GM11168 (cell line): ENCODE results near the gene MBLAC1.

Experiments used
- in situ Hi-C: fragments of 300-500 bp; cut with MboI; formaldehyde crosslinking; loops from one replicate; pipeline ENCODE4 v1.12.0; 2022; ENCODE audit warnings: low sequenced_read_pairs; ENCODE audit not compliant: unreplicated experiment

MBLAC1 gene, protein sequence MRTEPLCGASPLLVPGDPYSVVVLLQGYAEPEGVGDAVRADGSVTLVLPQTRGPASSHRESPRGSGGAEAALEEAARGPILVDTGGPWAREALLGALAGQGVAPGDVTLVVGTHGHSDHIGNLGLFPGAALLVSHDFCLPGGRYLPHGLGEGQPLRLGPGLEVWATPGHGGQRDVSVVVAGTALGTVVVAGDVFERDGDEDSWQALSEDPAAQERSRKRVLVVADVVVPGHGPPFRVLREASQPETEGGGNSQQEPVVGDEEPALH

GRCh38 chr7:100126931-100127865 lies at the start of gene MBLAC1:
Gene MBLAC1, plus strand, starts transcription at chr7:100126967. Its CDS starts 429 bp downstream, at chr7:100127396.
- in situ Hi-C loops: no loop called here

DNA sequence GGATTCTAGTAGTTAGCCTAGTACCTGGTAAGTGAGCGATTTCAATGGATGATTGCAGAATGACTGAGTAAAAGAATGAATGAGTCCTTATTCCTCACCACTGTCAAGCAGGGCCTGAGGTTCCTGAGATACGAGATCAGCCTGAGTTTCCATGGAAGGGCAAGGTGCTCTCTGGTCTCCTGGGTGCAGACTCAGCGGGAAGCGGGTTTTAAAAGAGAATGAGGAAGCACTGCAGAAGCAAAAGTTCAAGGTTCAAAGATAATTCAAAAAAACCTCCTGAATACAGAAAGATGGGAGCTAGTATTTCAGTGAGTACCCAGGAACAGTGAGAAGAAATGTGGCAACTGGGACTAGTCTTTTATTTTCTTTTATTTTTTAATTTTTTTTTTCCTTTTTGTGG lies 49.6 kb upstream of the MBLAC1 start:
- in situ Hi-C loops: no loop called here

DNA sequence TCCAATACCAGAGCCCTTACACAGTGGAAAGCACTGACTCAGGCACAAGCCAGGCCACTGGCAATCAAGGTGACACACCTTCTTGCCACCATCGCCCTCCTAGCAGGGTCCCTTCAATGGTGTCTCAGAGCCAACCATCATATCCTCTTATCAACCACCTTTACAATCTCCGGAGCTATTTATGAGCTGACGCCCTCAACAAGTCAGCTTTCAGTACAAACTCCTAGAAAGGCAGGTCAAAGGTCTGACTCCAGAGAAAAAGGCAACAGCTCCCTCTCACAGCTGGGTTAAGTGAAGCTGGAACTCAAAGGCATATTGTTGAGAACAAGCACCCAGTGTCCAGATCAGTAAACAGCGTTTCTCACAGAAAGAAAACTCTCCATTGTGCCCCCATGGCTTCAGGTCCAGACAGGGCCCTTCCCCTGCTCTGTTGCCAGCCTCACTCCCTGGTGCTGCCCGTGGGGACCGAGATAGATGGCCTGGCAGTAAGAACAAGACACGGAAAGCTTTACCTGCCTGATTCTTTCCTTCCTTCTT lies 47.7 kb upstream of the MBLAC1 start:
- in situ Hi-C loops: no loop called here

GRCh38 chr7:100080907-100081534 lies 45.7 kb upstream of the MBLAC1 start:
- in situ Hi-C loops: no loop called here

DNA sequence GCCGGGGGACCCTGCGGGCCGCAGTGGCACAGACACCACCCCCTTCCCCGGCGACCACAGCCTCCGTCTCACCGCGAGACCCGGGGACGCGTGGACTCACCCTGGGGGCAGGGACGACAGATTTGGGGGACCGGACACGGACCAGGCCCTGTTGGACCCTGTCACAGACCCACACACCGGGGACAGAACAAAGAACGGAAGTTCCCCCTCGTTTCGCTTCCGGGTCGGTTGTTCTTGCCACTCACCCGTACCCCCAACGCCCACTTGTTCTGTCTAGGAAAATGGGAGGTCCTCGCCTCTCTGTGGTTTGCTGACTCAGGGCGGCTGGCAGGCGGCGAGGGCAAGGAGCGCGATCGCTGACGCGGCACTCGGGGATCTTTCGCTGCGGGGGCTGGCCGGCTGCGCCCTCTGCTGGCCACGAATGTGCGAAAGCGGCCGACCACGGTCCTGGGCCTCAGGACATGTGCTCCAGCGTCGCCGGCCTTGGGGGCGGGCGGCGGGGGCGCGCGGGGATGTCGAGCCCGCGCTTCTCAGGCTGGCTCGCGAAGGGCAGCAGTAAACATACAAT lies 45.1 kb upstream of the MBLAC1 start, which contains the start of gene ZNF3:
ZNF3 (minus strand) TSS at position 189 of the 568 bp plus-strand sequence. CDS start 4,366 bp downstream, outside the sequence.
- in situ Hi-C loops: no loop called here

DNA sequence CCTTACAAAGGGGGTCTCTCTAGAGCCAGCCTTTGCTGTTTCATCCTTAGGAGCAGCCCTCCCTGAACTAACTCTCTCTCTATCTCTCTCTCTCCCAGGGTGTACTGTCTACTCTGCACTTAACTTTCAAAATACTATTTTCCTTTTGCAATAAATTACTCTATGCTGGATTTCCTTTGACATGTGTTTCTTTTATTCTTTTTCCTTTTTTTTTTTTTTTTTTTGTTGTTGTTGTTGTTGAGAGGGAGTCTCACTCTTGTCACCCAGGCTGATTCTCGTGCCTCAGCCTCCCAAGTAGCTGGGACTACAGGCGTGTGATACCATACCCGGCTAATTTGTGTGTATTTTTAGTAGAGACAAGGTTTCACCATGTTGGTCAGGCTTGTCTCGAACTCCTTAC lies 43.8 kb upstream of the MBLAC1 start:
- in situ Hi-C loops: no loop called here

- in situ Hi-C loops: no loop called here
Observed at GRCh38 chr7:100085515-100085914, 41.3 kb upstream of the MBLAC1 start.

DNA sequence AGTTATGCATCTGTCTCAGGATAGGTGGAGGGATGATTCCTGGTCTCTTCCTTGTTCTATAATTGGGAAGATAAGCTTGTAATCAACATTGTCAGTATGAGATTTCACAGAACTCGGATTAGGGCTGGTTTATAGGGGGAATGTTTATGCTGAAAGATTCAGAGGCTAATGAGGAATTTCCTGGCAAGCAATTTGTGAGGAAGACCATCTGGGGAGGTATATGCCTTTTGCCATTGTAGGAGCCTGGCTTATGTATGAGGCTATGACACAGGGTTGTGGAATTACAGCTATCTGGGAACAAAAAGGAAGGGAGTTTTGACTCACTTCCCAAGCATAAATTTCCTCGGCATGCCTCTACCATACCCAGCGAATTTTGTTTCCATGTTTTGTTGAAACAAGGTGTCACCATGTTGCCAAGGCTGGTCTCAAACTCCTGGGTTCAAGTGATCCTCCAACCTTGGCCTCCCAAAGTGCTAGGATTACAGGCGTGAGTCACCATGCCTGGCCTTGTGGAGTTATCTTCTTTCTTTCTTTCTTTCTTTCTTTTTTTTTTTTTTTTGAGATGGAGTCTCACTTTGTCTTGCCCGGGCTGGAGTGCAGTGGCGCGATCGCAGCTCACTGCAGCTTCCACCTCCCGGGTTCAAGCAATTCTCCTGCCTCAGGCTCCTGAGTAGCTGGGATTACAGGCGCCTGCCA lies 39.6 kb upstream of the MBLAC1 start:
- in situ Hi-C loops: no loop called here

DNA sequence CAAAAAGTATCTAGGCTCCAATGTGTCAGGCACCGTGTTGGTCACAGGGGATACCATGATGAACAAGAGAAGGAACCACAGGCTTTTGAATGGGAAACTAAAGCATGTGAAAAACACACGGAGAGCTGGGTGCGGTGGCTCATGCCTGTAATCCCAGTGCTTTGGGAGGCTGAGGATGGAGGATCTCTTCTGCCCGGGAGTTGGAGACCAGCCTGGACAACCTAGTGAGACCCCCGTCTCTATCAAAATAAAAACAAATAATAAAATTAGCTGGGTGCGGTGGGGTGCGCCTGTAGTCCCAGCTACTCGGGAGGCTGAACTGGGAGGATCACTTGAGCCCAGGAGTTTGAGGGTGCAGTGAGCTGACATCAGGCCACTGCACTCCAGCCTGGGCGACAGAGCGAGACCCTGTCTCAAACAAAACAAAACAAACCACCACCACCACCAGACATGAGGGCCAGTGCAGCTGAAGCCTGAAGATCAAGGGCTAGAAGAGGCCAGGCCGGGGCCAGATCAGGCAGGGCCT lies 38.6 kb upstream of the MBLAC1 start:
- in situ Hi-C loops: no loop called here

DNA sequence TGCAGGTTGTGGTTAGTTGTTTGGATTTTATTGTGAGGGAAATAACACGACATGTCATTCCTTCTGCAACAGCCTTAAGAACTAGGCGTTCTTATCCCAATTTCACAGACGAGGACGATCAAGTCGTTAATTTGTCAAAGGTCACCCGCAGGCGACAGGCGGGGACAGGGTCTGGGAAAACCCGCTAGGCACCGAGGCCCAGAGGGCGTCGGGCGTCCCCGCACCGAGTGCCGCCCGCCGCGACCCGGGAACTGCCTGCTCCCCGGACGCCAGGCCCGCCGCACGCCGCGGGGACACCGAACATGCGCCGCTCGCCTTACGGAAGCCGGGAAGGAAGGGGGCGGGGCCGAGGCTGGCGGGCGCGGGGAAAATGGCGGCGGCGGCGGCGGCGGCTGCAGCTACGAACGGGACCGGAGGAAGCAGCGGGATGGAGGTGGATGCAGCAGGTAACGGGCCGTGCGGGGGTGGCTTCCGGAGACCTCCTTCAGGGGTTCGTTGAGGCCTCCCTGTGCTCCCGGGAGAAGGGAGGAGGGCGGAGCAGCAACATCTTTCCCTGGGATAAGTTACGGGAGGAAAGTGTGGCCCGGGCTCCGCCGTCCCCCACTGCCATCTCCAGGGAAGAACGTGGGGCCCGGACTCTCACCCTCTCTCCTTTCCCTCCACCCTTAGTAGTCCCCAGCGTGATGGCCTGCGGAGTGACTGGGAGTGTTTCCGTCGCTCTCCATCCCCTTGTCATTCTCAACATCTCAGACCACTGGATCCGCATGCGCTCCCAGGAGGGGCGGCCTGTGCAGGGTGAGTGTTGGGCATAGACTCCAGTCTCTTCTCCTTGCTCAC lies 37.9 kb upstream of the MBLAC1 start, which contains the start of gene COPS6:
COPS6 (plus strand) TSS at position 349 of the 837 bp plus-strand sequence; CDS start at position 371, 22 bp downstream.
- in situ Hi-C loops: no loop called here

DNA sequence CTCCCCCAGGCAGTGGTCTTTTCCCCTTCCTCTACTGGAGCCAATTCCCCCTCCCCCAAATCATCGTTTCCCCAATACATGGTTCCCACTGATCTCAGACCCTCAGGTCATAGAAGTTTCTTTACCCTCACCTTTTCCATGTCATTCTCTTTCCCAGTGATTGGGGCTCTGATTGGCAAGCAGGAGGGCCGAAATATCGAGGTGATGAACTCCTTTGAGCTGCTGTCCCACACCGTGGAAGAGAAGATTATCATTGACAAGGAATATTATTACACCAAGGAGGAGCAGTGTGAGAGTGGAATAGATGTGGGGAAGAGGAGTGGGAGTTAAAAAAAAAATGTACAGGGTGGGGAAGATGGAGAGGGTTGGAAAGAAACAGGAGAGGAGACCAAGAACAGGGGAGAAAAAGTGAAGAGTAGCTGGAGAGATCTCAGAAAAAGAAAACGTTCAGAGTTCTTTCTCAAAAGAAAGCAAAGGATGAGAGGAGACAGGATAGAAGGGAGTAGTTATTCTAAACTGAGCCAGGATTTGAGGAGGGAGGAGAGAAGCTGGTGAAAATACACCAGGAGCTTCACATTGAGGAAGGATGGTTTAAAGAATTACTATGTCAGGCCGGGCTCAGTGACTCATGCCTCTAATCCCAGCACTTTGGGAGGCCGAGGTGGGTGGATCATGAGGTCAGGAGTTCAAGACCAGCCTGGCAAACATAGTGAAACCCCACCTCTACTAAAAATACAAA lies 37.1 kb upstream of the MBLAC1 start:
- in situ Hi-C loops: no loop called here

DNA sequence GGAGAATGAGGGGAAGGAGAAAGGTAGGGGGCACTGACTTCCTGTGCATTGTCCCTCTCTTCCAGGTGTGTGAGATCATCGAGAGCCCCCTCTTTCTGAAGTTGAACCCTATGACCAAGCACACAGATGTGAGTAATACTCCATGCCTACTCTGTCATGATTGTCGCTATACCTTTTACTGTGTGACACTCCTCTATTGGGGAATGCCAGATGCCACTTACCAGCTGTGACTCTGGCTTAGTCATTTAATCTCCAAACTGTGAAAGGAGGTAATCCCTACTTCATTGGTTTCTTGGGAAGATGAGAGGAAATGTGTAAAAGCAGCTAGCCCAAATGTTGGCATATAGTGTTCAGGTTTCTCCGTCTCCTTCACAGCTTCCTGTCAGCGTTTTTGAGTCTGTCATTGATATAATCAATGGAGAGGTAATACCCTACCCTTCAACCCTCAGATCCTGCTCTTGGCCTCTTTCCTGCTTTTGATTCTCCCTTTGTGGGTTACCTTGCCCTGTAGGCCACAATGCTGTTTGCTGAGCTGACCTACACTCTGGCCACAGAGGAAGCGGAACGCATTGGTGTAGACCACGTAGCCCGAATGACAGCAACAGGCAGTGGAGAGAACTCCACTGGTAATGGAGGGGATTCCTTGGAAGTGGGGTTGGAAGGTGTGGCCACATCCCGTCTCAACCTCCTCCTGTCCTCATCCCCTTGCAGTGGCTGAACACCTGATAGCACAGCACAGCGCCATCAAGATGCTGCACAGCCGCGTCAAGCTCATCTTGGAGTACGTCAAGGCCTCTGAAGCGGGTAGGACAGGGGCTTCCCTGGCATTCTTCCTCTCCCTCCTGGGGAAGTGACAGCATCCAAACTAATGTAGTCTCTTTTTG lies 36.0 kb upstream of the MBLAC1 start:
- in situ Hi-C loops: no loop called here

DNA sequence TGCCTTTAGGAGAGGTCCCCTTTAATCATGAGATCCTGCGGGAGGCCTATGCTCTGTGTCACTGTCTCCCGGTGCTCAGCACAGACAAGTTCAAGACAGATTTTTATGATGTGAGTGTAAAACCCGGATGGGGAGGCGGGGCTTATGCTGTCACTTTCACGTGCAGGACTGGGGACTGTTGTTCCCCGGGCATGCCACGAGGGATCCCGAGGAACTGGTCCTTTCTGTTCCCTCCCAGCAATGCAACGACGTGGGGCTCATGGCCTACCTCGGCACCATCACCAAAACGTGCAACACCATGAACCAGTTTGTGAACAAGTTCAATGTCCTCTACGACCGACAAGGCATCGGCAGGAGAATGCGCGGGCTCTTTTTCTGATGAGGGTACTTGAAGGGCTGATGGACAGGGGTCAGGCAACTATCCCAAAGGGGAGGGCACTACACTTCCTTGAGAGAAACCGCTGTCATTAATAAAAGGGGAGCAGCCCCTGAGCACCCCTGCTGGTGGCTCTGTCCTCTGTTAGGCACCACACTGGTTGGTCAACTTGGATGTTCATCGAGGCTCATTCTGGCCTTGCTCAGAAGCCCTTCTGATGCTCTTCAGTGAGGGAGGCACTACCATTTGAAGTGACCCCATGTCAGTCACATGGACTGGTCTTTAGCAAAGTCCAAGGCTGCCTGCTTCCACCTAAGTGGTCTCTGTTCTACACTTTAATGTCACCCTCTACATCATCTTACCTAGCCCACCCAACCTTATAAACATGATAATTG lies 35.2 kb upstream of the MBLAC1 start:
- in situ Hi-C loops: no loop called here

DNA sequence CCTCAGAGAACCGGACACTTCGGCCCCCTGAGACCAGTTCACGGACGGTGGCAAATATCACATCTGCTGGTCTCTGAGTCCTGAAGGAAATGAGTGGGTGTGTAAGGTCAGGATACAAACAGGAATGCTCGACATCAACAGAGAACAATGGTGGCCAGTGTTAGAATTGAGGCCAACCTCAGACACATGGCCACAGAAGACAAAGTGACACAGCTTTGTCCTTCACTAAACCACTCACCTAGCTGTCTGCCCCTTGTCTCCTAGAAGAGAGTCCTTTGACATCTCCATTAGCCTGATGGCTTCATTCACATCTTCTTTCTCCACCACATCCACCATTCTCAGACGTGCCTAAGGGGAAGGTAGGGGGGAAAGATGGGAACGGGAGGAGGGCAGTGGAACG lies 33.7 kb upstream of the MBLAC1 start:
- in situ Hi-C loops: no loop called here

DNA sequence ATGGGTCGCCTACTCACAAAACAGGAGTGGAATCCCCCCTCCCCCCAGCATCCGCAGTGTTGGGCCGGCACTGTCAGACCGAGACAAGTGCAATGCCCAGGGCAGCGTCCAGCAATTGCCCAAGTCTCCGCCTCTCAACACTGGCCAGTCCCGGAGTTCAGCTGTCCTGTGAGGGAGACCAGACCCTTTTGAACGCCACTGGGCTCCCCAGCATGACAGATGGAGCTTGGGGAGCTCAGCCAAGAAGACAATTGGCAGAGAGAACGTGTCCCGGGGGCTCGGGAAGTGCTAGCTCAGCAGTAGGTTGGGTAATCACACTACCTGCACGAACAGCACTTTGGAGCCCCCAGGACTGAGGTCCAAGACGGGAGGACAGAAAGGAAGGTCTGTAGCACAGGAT lies 33.3 kb upstream of the MBLAC1 start:
- in situ Hi-C loops: no loop called here

DNA sequence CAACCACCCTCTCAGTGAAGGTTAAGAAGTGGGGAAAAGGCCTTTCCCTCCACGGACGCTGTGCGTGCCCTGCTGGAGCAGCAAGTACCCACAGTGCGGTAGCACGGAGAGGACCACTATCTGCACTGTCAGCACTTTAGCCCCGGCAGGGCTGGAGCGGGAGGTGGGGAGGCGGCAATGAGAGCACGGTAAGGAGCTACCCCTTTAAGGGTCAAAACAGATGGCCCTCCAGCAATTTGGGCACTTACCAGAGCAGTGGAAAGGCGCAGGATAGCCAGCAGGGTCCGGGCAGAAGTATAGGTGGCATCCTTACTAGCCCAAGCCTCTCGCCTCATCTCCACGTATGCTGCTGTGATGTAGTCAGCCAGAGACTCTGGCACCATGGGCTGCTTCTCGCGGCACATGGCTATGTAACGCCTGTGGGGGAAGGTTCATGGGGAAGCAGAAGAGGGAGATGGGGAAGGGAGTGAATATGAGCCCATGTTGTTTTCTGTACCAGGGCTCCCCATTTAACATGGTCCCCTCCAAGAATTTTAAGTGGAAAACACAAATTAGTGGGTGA lies 32.8 kb upstream of the MBLAC1 start:
- in situ Hi-C loops: no loop called here
